Measurements from ENCODE around the gene RIPK1.
"Not testable (repeated sequence)": the region's sequence is repeated elsewhere in the genome, so short reads cannot be mapped to it uniquely, and the experiment has no call there.

Gene RIPK1

GRCh38 chr6:3035397-3035796, 32.9 kb upstream of the RIPK1 start:
- no peak for DNase-seq (ENCODE audit: insufficient read length, low spot score)
- no peak for TF ChIP-seq POLR2A (IDR thresholded peaks at IDR 0.05; ENCODE audit: low read depth, low read length)
- FAIRE-seq = no peak

- FAIRE-seq = no peak
- no peak for DNase-seq (ENCODE audit: insufficient read length, low spot score)
- TF ChIP-seq POLR2A (IDR thresholded peaks at IDR 0.05; ENCODE audit: low read depth, low read length) = no peak
These were observed 31.2 kb upstream of the RIPK1 start for GRCh38 chr6:3036861-3037637.

GRCh38 chr6:3037638-3038365, 30.5 kb upstream of the RIPK1 start:
- TF ChIP-seq POLR2A (IDR thresholded peaks at IDR 0.05; ENCODE audit: low read depth, low read length) = no peak
- no peak for DNase-seq (ENCODE audit: insufficient read length, low spot score)
- FAIRE-seq = no peak

- TF ChIP-seq POLR2A (IDR thresholded peaks at IDR 0.05; ENCODE audit: low read depth, low read length) = no peak
- FAIRE-seq (no peak), DNase-seq (ENCODE audit: insufficient read length, low spot score) (no peak)
These were observed 28.9 kb upstream of the RIPK1 start for GRCh38 chr6:3039384-3039783.

GRCh38 chr6:3041147-3041546, 27.1 kb upstream of the RIPK1 start:
- TF ChIP-seq POLR2A (IDR thresholded peaks at IDR 0.05; ENCODE audit: low read depth, low read length) = no peak
- DNase-seq (ENCODE audit: insufficient read length, low spot score) (no peak), FAIRE-seq (no peak)

- TF ChIP-seq POLR2A (IDR thresholded peaks at IDR 0.05; ENCODE audit: low read depth, low read length) = no peak
- DNase-seq (ENCODE audit: insufficient read length, low spot score) (no peak), FAIRE-seq (no peak)
These were observed 26.7 kb upstream of the RIPK1 start for GRCh38 chr6:3041606-3042005.

GRCh38 chr6:3045369-3045768, 22.9 kb upstream of the RIPK1 start:
- no peak for DNase-seq (ENCODE audit: insufficient read length, low spot score)
- no peak for TF ChIP-seq POLR2A (IDR thresholded peaks at IDR 0.05; ENCODE audit: low read depth, low read length)
- FAIRE-seq = no peak

GRCh38 chr6:3045777-3046176, 22.5 kb upstream of the RIPK1 start:
- no peak for TF ChIP-seq POLR2A (IDR thresholded peaks at IDR 0.05; ENCODE audit: low read depth, low read length)
- DNase-seq (ENCODE audit: insufficient read length, low spot score) (no peak), FAIRE-seq (no peak)

GRCh38 chr6:3046295-3046694, 22.0 kb upstream of the RIPK1 start:
- no peak for FAIRE-seq
- no peak for DNase-seq (ENCODE audit: insufficient read length, low spot score)
- no peak for TF ChIP-seq POLR2A (IDR thresholded peaks at IDR 0.05; ENCODE audit: low read depth, low read length)

- not testable (repeated sequence) for DNase-seq (ENCODE audit: insufficient read length, low spot score); FAIRE-seq
These were observed 20.3 kb upstream of the RIPK1 start for GRCh38 chr6:3048009-3048408.

GRCh38 chr6:3052481-3053230, 15.6 kb upstream of the RIPK1 start:
- FAIRE-seq = no peak
- no peak for TF ChIP-seq POLR2A (IDR thresholded peaks at IDR 0.05; ENCODE audit: low read depth, low read length)
- DNase-seq (ENCODE audit: insufficient read length, low spot score) = no peak

GRCh38 chr6:3053231-3053508, 15.1 kb upstream of the RIPK1 start:
- no peak for TF ChIP-seq POLR2A (IDR thresholded peaks at IDR 0.05; ENCODE audit: low read depth, low read length)
- DNase-seq (ENCODE audit: insufficient read length, low spot score) = no peak
- FAIRE-seq = no peak

- not testable (repeated sequence) for DNase-seq (ENCODE audit: insufficient read length, low spot score); FAIRE-seq
These were observed 13.8 kb upstream of the RIPK1 start for GRCh38 chr6:3054229-3055157.

- not testable (repeated sequence) for DNase-seq (ENCODE audit: insufficient read length, low spot score); FAIRE-seq
These were observed 13.2 kb upstream of the RIPK1 start for GRCh38 chr6:3055158-3055499.
